NCI-H1105 (cell line): ENCODE data around the gene RPL7A.
"Not testable (repeated sequence)": the region's sequence is repeated elsewhere in the genome, so short reads cannot be mapped to it uniquely, and the experiment has no call there.

Experiments used
- DNase-seq: peaks from one replicate; lab custom pipeline; 2025; lab: John Stamatoyannopoulos, UW

RPL7A gene

GRCh38 chr9:133369422-133369821, 21.4 kb downstream of the RPL7A start:
- DNase-seq = no peak

- no peak for DNase-seq
Measured at GRCh38 chr9:133369933-133370332, 21.9 kb downstream of the RPL7A start.

- DNase-seq = no peak
Measured at GRCh38 chr9:133370685-133371084, 22.7 kb downstream of the RPL7A start.

GRCh38 chr9:133371261-133371711, 23.3 kb downstream of the RPL7A start:
- DNase-seq = no peak

- no peak for DNase-seq
Measured at GRCh38 chr9:133372144-133372543, 24.1 kb downstream of the RPL7A start.

- DNase-seq = no peak
Measured at GRCh38 chr9:133374612-133375115, 26.6 kb downstream of the RPL7A start.

GRCh38 chr9:133375116-133375723, 27.2 kb downstream of the RPL7A start:
- peak; percentile 20 for DNase-seq

GRCh38 chr9:133375724-133376654, 28.0 kb downstream of the RPL7A start, which contains the start of the genes STKLD1 and SURF4:
Gene STKLD1, plus strand, starts transcription at chr9:133376366. Its CDS starts 108 bp downstream, at chr9:133376474.
Gene SURF4, minus strand, starts transcription at chr9:133376060. Its CDS starts 91 bp downstream, at chr9:133375969.
- DNase-seq = peak; percentile 83

- not testable (repeated sequence) for DNase-seq
Measured at GRCh38 chr9:133377280-133377679, 29.3 kb downstream of the RPL7A start.

- no peak for DNase-seq
Measured at GRCh38 chr9:133377721-133378216, 29.8 kb downstream of the RPL7A start.

GRCh38 chr9:133378408-133378962, 30.5 kb downstream of the RPL7A start:
- DNase-seq = no peak

- no peak for DNase-seq
Measured at GRCh38 chr9:133379153-133380086, 31.4 kb downstream of the RPL7A start.

- DNase-seq = no peak
Measured at GRCh38 chr9:133380734-133381133, 32.7 kb downstream of the RPL7A start.

- no peak for DNase-seq
Measured at GRCh38 chr9:133382507-133383141, 34.6 kb downstream of the RPL7A start.

GRCh38 chr9:133383438-133383837, 35.4 kb downstream of the RPL7A start:
- DNase-seq = no peak

GRCh38 chr9:133384736-133385321, 36.8 kb downstream of the RPL7A start:
- DNase-seq = no peak

GRCh38 chr9:133385452-133385851, 37.4 kb downstream of the RPL7A start:
- DNase-seq = no peak

- DNase-seq = no peak
Measured at GRCh38 chr9:133386338-133386737, 38.3 kb downstream of the RPL7A start.

- no peak for DNase-seq
Measured at GRCh38 chr9:133387680-133388079, 39.7 kb downstream of the RPL7A start.

GRCh38 chr9:133389025-133389557, 41.1 kb downstream of the RPL7A start:
- no peak for DNase-seq
